AG20443 (cell line): ENCODE data around the gene ZNF318.
"Not testable (repeated sequence)": the region's sequence is repeated elsewhere in the genome, so short reads cannot be mapped to it uniquely, and the experiment has no call there.

Experiments used
- DNase-seq: peaks from one replicate; pipeline ENCODE4 v3.0.0; 2012; ENCODE audit warnings: low spot score, mixed read lengths

The ZNF318 gene

GRCh38 chr6:43389730-43390295 lies 20.4 kb upstream of the ZNF318 start:
- no peak for DNase-seq

- DNase-seq, result no peak
Observed at GRCh38 chr6:43386492-43386891, 17.0 kb upstream of the ZNF318 start.

GRCh38 chr6:43383021-43383667 lies 13.7 kb upstream of the ZNF318 start:
- DNase-seq, result peak; percentile 44

- DNase-seq, result not testable (repeated sequence)
Observed at GRCh38 chr6:43380858-43381257, 11.4 kb upstream of the ZNF318 start.

GRCh38 chr6:43378631-43379030 lies 9.2 kb upstream of the ZNF318 start:
- DNase-seq, result no peak

- DNase-seq, result no peak
Observed at GRCh38 chr6:43377710-43378229, 8.3 kb upstream of the ZNF318 start.

- DNase-seq, result no peak
Observed at GRCh38 chr6:43376551-43376981, 7.1 kb upstream of the ZNF318 start.

GRCh38 chr6:43375693-43376092 lies 6.2 kb upstream of the ZNF318 start:
- no peak for DNase-seq

- DNase-seq, result no peak
Observed at GRCh38 chr6:43373252-43373875, 3.9 kb upstream of the ZNF318 start.

GRCh38 chr6:43370003-43370580 lies 645 bp upstream of the ZNF318 start:
- DNase-seq, result not testable (repeated sequence)

GRCh38 chr6:43368259-43369160 lies 937 bp downstream of the ZNF318 start:
- DNase-seq, result peak; percentile 63

GRCh38 chr6:43367245-43367984 lies 2.0 kb downstream of the ZNF318 start:
- no peak for DNase-seq

- no peak for DNase-seq
Observed at GRCh38 chr6:43361269-43361668, 8.2 kb downstream of the ZNF318 start.

- no peak for DNase-seq
Observed at GRCh38 chr6:43359831-43360230, 9.6 kb downstream of the ZNF318 start.

GRCh38 chr6:43359381-43359780 lies 10.1 kb downstream of the ZNF318 start:
- DNase-seq, result no peak

GRCh38 chr6:43355862-43356590 lies 13.4 kb downstream of the ZNF318 start:
- DNase-seq, result peak; percentile 29

- DNase-seq, result not testable (repeated sequence)
Observed at GRCh38 chr6:43351951-43352350, 17.5 kb downstream of the ZNF318 start.

GRCh38 chr6:43347444-43347843 lies 22.0 kb downstream of the ZNF318 start:
- no peak for DNase-seq

GRCh38 chr6:43347021-43347420 lies 22.4 kb downstream of the ZNF318 start:
- no peak for DNase-seq

- not testable (repeated sequence) for DNase-seq
Observed at GRCh38 chr6:43346243-43346642, 23.2 kb downstream of the ZNF318 start.
